Neuronal stem cell (in vitro differentiated cells): ENCODE measurements around the gene YPEL4.
A peak's percentile ranks its signal among the peaks of the same experiment; 100 is the strongest.

Source experiments
- DNase-seq: peaks from one replicate; pipeline ENCODE4 v3.0.0-alpha.2; 2013; ENCODE audit warnings: low spot score
- H2AFZ ChIP-seq: one replicate; pipeline ENCODE4 v1.6.1; 2013; ENCODE audit warnings: mild to moderate bottlenecking, low read length, inconsistent platforms
- H2AK5ac ChIP-seq: 2 replicates; pipeline ENCODE4 v1.6.1; 2013; ENCODE audit warnings: low read depth, mild to moderate bottlenecking, inconsistent platforms, low read length, moderate library complexity, mixed read lengths
- H2BK120ac ChIP-seq: 2 replicates; pipeline ENCODE4 v1.6.1; 2013; ENCODE audit warnings: low read depth, mild to moderate bottlenecking, inconsistent platforms, low read length, moderate library complexity, mixed read lengths
- H2BK12ac ChIP-seq: one replicate; pipeline ENCODE4 v1.6.1; 2013; ENCODE audit warnings: low read length, inconsistent platforms
- H2BK15ac ChIP-seq: 2 replicates; pipeline ENCODE4 v1.6.1; 2013; ENCODE audit warnings: mild to moderate bottlenecking, low read length, inconsistent platforms, mixed read lengths
- H2BK5ac ChIP-seq: one replicate; pipeline ENCODE4 v1.6.1; 2013; ENCODE audit warnings: inconsistent platforms, mild to moderate bottlenecking, low read length, moderate library complexity
- H3K14ac ChIP-seq: one replicate; pipeline ENCODE4 v1.6.1; 2013; ENCODE audit warnings: low read length, inconsistent platforms
- H3K18ac ChIP-seq: 2 replicates; pipeline ENCODE4 v1.6.1; 2013; ENCODE audit warnings: low read length, inconsistent platforms
- H3K23ac ChIP-seq: 2 replicates; pipeline ENCODE4 v1.6.1; 2013; ENCODE audit warnings: low read depth, mild to moderate bottlenecking, mixed read lengths, low read length, inconsistent platforms; ENCODE audit not compliant: poor library complexity
- H3K27ac ChIP-seq: replicated peaks from 3 replicates; pipeline ENCODE4 v1.5.1; 2013; ENCODE audit warnings: low read length, inconsistent platforms
- H3K27me3 ChIP-seq, 3 experiments: 2 replicates each; pipeline ENCODE4 v1.6.1; 2013; ENCODE audit warnings: low read length in 3 of 3, mild to moderate bottlenecking in 2 of 3, inconsistent platforms in 1 of 3, low read depth in 1 of 3, mixed read lengths in 1 of 3, moderate library complexity in 1 of 3; ENCODE audit not compliant: control insufficient read depth in 3 of 3, insufficient read depth in 3 of 3
- H3K36me3 ChIP-seq, 2 donors: replicated peaks in 1 of 2; 2 replicates each; pipeline ENCODE4 v1.6.1; 2013; ENCODE audit warnings: low read length in 2 of 2; ENCODE audit not compliant: control insufficient read depth in 2 of 2, insufficient read depth in 2 of 2
- H3K4ac ChIP-seq: 2 replicates; pipeline ENCODE4 v1.6.1; 2013; ENCODE audit warnings: inconsistent platforms, mild to moderate bottlenecking, low read length, moderate library complexity
- H3K4me1 ChIP-seq, 2 donors: 1 replicate in 1 of 2; 2 replicates in 1 of 2; pipeline ENCODE4 v1.6.1; 2013; ENCODE audit warnings: low read length in 2 of 2, low read depth in 1 of 2; ENCODE audit not compliant: control insufficient read depth in 2 of 2, insufficient read depth in 1 of 2
- H3K4me2 ChIP-seq: one replicate; pipeline ENCODE4 v1.6.1; 2013; ENCODE audit warnings: mild to moderate bottlenecking, low read length, inconsistent platforms; ENCODE audit not compliant: insufficient read depth, poor library complexity, severe bottlenecking
- H3K4me3 ChIP-seq, 2 donors: 2 replicates each; pipeline ENCODE4 v1.5.1; 2013; ENCODE audit warnings: low read length in 2 of 2, mild to moderate bottlenecking in 2 of 2, inconsistent platforms in 1 of 2, moderate library complexity in 1 of 2
- H3K79me1 ChIP-seq: one replicate; pipeline ENCODE4 v1.6.1; 2013; ENCODE audit warnings: low read depth, mild to moderate bottlenecking, inconsistent platforms, low read length, moderate library complexity
- H3K9ac ChIP-seq: one replicate; pipeline ENCODE4 v1.6.1; 2013; ENCODE audit warnings: mild to moderate bottlenecking, low read depth, low read length, inconsistent platforms; ENCODE audit not compliant: poor library complexity
- H3K9me3 ChIP-seq, 2 donors: replicated peaks in 1 of 2; 2 replicates each; pipeline versions ENCODE3 to v1.6.1; 2013; ENCODE audit warnings: low read length in 2 of 2, mild to moderate bottlenecking in 2 of 2, inconsistent platforms in 1 of 2, low read depth in 1 of 2, mixed read lengths in 1 of 2, moderate library complexity in 1 of 2; ENCODE audit not compliant: control insufficient read depth in 2 of 2, insufficient read depth in 1 of 2
- H4K8ac ChIP-seq: one replicate; pipeline ENCODE4 v1.6.1; 2013; ENCODE audit warnings: low read depth, mild to moderate bottlenecking, inconsistent platforms, low read length, moderate library complexity
- H4K91ac ChIP-seq: one replicate; pipeline ENCODE4 v1.6.1; 2013; ENCODE audit warnings: low read length, low read depth, mild to moderate bottlenecking, inconsistent platforms; ENCODE audit not compliant: poor library complexity
- WGBS, 2 donors: extraction: QIAGEN DNeasy Blood & Tissue Kit; methylation state at CpG; one replicate each; pipeline ENCODE4 v1.1.7; 2013; ENCODE audit warnings: missing lambda C conversion rate in 2 of 2, mixed read lengths in 1 of 2; ENCODE audit not compliant: insufficient read length in 2 of 2, insufficient replicate concordance in 1 of 2; ENCODE audit errors: extremely low coverage in 2 of 2; 5-methylcytosine and 5-hydroxymethylcytosine counted together

YPEL4 gene

DNA sequence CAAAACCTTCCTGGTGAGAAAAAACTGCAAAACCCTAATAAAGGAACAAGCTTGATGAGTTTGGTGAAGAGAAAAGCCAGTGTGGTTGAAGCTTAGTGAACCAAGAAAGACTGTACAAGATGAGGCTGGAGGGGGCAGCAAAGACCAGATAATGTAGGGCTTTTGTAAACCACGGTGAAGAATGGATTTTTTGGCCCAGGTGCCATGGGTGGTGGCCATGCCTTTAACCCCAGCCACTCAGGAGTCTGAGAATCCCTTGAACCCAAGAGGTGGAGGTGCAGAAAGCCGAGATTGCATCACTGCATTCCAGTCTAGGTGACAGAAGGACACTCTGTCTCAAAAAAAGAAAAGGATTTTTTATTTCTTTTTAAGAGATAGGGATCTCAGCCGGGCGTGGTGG lies 13.2 kb upstream of the YPEL4 start:
- no peak overlapping the region for H2AK5ac ChIP-seq
- H2BK12ac ChIP-seq, result no peak overlapping the region
- peaks cover 5% of the 10 kb centered on the region for H3K79me1 ChIP-seq
- no peak overlapping the region for H3K4me3 ChIP-seq
- WGBS, 2 donors, result no CpG with 5 or more reads among the region's 4 CpGs
- no peak overlapping the region for H2AFZ ChIP-seq
- H2BK5ac ChIP-seq, result no peak overlapping the region
- no peak overlapping the region for H4K91ac ChIP-seq
- peaks cover 15 to 40% of the 10 kb centered on the region in 2 donors for H3K36me3 ChIP-seq
- no peak overlapping the region for H2BK15ac ChIP-seq
- H3K18ac ChIP-seq, result no peak overlapping the region
- no peak overlapping the region for H3K27ac ChIP-seq
- H3K27me3 ChIP-seq, result no peaks in the 10 kb centered on the region
- no peak overlapping the region for H3K14ac ChIP-seq
- DNase-seq, result no peak
- H4K8ac ChIP-seq, result peak overlapping the region; percentile 19
- no peak overlapping the region for H3K4me2 ChIP-seq
- no peaks in the 10 kb centered on the region for H3K9me3 ChIP-seq
- no peak overlapping the region for H3K9ac ChIP-seq
- H2BK120ac ChIP-seq, result no peak overlapping the region
- peaks cover 2 to 7% of the 10 kb centered on the region in 2 donors for H3K4me1 ChIP-seq
- no peak overlapping the region for H3K23ac ChIP-seq
- no peak overlapping the region for H3K4ac ChIP-seq

DNA sequence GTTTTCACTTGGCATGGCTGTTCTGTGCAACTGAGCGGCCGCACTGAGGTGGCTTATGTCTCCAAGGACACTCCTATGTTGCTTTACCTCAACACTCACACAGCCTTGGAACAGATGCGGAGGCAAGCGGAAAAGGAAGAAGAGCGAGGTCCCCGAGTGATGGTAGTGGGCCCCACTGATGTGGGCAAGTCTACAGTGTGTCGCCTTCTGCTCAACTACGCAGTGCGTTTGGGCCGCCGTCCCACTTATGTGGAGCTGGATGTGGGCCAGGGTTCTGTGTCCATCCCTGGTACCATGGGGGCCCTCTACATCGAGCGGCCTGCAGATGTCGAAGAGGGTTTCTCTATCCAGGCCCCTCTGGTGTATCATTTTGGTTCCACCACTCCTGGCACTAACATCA lies 10.0 kb upstream of the YPEL4 start:
- no peaks in the 10 kb centered on the region for H3K9me3 ChIP-seq
- H3K27me3 ChIP-seq, result no peaks in the 10 kb centered on the region
- no peak for DNase-seq
- peaks cover 2 to 3% of the 10 kb centered on the region in 2 donors for H3K4me1 ChIP-seq
- H3K18ac ChIP-seq, result no peak overlapping the region
- no peak overlapping the region for H3K14ac ChIP-seq
- no peak overlapping the region for H2AK5ac ChIP-seq
- no peak overlapping the region for H2BK120ac ChIP-seq
- H2AFZ ChIP-seq, result no peak overlapping the region
- H3K23ac ChIP-seq, result no peak overlapping the region
- no peak overlapping the region for H3K4me2 ChIP-seq
- H3K9ac ChIP-seq, result no peak overlapping the region
- H2BK12ac ChIP-seq, result no peak overlapping the region
- H4K91ac ChIP-seq, result no peak overlapping the region
- no peak overlapping the region for H3K4ac ChIP-seq
- H3K4me3 ChIP-seq, result no peak overlapping the region
- H4K8ac ChIP-seq, result no peak overlapping the region
- no CpG with 5 or more reads among the region's 14 CpGs for WGBS, 2 donors
- H3K36me3 ChIP-seq, result peaks cover 15 to 40% of the 10 kb centered on the region in 2 donors
- H3K27ac ChIP-seq, result no peak overlapping the region
- no peak overlapping the region for H2BK15ac ChIP-seq
- peaks cover 5% of the 10 kb centered on the region for H3K79me1 ChIP-seq
- H2BK5ac ChIP-seq, result no peak overlapping the region

DNA sequence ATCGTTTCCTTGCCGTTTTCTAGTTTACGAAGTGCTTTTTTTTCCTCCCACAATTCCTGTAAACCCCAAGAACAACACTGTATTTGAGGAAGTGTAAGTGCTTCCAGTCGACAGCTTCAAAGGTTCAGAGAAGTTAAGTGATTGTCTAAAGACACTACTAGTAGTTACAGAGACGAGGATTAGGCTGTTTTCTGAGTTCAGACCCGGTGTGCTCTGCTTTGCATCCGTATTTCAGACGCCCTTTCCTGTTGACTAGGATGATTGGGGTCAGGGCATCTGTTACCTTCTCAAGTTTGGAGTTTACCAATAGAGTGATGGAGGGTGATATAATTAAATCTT lies 8.3 kb upstream of the YPEL4 start:
- no peak for DNase-seq
- H3K36me3 ChIP-seq, result peaks cover 15 to 39% of the 10 kb centered on the region in 2 donors
- WGBS, 2 donors, result no CpG with 5 or more reads among the region's 8 CpGs
- peak overlapping the region; percentile 72 for H3K4me2 ChIP-seq
- H4K91ac ChIP-seq, result no peak overlapping the region
- no peak overlapping the region for H3K14ac ChIP-seq
- H4K8ac ChIP-seq, result no peak overlapping the region
- no peak overlapping the region for H2BK15ac ChIP-seq
- no peak overlapping the region for H3K27ac ChIP-seq
- no peak overlapping the region for H2BK12ac ChIP-seq
- H3K9me3 ChIP-seq, result no peaks in the 10 kb centered on the region
- H3K9ac ChIP-seq, result peak overlapping the region; percentile 1
- H3K4ac ChIP-seq, result no peak overlapping the region
- no peak overlapping the region for H2BK5ac ChIP-seq
- H3K23ac ChIP-seq, result no peak overlapping the region
- H3K4me1 ChIP-seq, result peaks cover 4 to 7% of the 10 kb centered on the region in 2 donors
- H2AK5ac ChIP-seq, result no peak overlapping the region
- H3K79me1 ChIP-seq, result peaks cover 5% of the 10 kb centered on the region
- H2AFZ ChIP-seq, result no peak overlapping the region
- H2BK120ac ChIP-seq, result no peak overlapping the region
- H3K18ac ChIP-seq, result no peak overlapping the region
- no peaks in the 10 kb centered on the region for H3K27me3 ChIP-seq
- peak overlapping the region; percentile 56 to 87 for H3K4me3 ChIP-seq

DNA sequence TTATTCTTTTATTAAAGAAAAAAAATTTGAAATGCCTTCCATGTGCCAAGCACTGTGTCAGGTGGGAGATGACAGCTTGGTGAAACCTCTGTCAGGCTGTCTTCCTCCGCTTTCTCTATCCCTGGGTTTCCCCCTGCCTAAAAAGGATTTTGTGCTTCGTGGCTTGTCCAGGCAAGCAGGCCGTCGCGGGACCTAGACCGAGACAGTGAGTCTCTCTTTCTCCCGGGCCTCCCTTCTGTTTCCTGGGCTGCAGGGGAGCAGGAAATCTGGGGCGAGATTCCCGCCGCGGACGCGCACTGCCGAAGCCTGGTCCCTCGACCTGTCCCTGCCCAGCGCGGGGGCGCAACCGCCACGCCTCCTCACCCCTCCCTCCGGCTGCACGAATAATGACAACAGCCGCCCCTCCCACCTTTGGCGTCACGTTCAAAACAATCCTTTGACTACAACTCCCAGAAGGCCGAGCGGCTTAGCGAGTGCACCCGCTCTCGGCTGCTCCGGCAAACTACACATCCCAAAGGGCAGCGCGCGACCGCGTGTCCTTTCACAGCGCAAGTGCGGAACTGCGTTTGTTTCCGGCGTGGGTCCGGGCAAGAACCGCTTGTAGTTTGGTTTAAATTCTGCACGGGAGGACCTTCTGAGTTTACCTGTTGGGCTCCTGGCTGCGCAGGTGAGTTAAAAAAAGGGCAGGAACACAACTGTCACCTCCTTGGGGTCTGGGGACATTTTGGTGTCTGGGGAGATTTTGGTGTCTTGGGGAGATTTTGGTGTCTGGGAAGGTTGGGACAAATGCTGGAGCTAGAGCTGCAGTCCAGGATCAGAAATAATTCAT lies 7.7 kb upstream of the YPEL4 start, which contains the start of gene CLP1:
Gene CLP1 (plus strand): TSS at position 569 of the 829 bp plus-strand sequence. CDS start 1,715 bp downstream, outside the sequence.
- peaks cover 5% of the 10 kb centered on the region for H3K79me1 ChIP-seq
- H3K36me3 ChIP-seq, result peaks cover 13 to 34% of the 10 kb centered on the region in 2 donors
- H3K9ac ChIP-seq, result peak within 1 kb of the TSS; percentile 1
- peak within 1 kb of the TSS; percentile 55 for H3K27ac ChIP-seq
- H2BK15ac ChIP-seq, result no peak within 1 kb of the TSS
- no peak within 1 kb of the TSS for H3K4ac ChIP-seq
- H4K91ac ChIP-seq, result no peak within 1 kb of the TSS
- peak within 1 kb of the TSS; percentile 79 for H2AFZ ChIP-seq
- no peak within 1 kb of the TSS for H4K8ac ChIP-seq
- no peaks in the 10 kb centered on the region for H3K27me3 ChIP-seq
- no peaks in the 10 kb centered on the region for H3K9me3 ChIP-seq
- peak within 1 kb of the TSS; percentile 56 to 87 for H3K4me3 ChIP-seq
- H3K4me1 ChIP-seq, result peaks cover 4 to 10% of the 10 kb centered on the region in 2 donors
- H2AK5ac ChIP-seq, result no peak within 1 kb of the TSS
- WGBS, 2 donors, result no CpG with 5 or more reads among the region's 45 CpGs
- H3K18ac ChIP-seq, result peak within 1 kb of the TSS; percentile 91
- no peak within 1 kb of the TSS for H2BK5ac ChIP-seq
- no peak within 1 kb of the TSS for H3K14ac ChIP-seq
- no peak within 1 kb of the TSS for H2BK12ac ChIP-seq
- H3K23ac ChIP-seq, result peak within 1 kb of the TSS; percentile 83
- H2BK120ac ChIP-seq, result no peak within 1 kb of the TSS
- DNase-seq, result peak; percentile 98
- peak within 1 kb of the TSS; percentile 83 for H3K4me2 ChIP-seq
